HG03575 (cell line): ENCODE data around the gene DENND5A.
"Not testable (repeated sequence)": the region's sequence is repeated elsewhere in the genome, so short reads cannot be mapped to it uniquely, and the experiment has no call there.

ENCODE experiments used
- ATAC-seq: cut with Tn5 transposase; IDR thresholded peaks from one replicate; pipeline ENCODE4 v1.9.1; 2021; ENCODE audit not compliant: unreplicated experiment, insufficient number of reproducible peaks, low FRiP score; ENCODE audit errors: extremely low read depth

Gene DENND5A

GRCh38 chr11:9266926-9267325 lies 1.8 kb upstream of the DENND5A start:
- no peak for ATAC-seq

DNA sequence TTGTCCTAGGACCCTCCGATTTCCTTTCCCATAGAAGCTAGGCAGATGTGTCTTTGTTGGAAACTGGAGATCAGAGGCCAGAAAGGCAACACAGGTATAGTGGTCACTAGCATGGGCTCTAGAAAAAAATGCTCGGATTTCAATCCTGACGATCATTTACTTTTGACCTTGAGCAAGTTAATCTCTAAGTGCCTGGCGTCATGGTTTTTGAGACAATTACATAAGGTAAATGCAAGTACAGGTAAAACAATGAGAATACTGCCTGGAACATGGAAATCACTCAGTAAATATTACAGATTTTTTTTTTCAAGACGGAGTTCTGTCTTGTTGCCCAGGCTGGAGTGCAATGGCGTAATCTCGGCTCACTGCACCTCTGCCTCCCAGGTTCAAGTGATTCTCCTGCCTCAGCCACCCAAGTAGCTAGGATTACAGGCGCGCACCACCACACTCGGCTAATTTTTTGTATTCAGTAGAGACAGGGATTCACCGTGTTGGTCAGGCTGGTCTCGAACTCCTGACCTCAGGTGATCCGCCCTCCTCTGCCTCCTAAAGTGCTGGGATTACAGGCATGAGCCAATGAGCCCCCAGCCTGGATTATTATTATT lies 1.1 kb upstream of the DENND5A start:
- no peak for ATAC-seq

DNA sequence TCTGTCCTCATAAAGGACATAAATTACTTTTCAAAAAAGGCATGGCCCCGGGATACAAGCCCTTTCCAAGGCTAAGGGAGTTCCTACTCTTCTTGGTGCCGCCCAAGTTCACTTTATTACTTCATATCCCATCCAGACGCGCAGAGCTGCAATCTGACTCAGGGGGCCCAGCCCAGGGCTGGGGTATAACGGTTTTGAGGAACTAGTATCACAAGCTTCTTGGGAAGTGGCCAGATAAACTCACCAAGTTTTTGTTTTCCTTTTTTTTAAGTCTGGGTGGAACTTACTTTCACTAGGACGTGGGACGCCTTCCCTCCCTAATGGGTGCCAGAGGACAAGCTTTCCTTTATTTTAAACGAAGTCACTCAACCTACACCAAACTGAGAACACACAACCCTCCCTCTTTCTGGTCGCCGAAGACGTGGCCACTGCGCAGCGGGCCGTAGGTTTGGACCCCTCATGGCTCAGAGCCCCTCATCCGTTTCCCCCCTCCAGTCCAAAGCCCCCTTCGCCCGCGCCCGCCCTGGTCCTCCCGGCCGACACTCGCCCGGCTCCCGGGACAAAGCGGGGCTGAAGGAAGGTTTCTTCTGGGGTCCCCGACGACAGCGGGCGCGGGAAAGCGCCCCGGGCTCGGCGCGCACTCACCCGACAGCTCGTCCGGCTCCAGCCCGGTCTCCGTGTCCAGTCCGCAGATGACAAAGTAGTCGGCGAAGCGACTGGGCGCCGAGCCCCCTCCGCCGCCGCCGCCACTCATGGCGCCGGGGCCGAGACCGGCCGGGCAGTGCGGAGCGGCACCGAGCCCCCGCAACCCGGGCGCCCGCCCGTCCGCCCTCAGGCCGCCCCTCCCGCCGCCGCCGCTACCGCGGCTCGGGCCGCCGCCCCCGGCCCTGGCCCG lies 587 bp downstream of the DENND5A start:
- no peak for ATAC-seq

DNA sequence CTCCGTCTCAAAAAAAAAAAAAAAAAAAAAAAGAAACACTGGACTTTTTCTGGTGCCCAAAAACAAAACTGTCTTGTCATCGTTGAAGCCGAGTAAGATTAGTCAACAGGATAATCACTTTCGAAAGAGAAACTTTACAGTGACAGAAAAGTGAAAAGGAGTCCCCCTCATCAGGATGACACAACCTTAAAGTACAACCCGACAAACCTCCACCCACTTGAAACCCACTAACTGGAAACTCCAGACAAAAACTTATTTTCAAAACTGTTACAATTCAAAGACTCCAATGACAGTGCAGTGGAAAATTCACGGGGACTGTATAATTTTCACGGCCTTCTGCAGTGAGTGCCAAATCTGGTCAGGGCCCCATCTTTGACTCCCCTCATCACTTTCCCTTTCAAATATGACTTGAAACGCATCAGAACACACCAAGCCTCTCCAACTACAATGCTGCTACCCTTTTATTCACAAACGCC lies 1.3 kb downstream of the DENND5A start:
- ATAC-seq, result peak; percentile 39

- not testable (repeated sequence) for ATAC-seq
These were observed 4.4 kb downstream of the DENND5A start for GRCh38 chr11:9260838-9261146.

DNA sequence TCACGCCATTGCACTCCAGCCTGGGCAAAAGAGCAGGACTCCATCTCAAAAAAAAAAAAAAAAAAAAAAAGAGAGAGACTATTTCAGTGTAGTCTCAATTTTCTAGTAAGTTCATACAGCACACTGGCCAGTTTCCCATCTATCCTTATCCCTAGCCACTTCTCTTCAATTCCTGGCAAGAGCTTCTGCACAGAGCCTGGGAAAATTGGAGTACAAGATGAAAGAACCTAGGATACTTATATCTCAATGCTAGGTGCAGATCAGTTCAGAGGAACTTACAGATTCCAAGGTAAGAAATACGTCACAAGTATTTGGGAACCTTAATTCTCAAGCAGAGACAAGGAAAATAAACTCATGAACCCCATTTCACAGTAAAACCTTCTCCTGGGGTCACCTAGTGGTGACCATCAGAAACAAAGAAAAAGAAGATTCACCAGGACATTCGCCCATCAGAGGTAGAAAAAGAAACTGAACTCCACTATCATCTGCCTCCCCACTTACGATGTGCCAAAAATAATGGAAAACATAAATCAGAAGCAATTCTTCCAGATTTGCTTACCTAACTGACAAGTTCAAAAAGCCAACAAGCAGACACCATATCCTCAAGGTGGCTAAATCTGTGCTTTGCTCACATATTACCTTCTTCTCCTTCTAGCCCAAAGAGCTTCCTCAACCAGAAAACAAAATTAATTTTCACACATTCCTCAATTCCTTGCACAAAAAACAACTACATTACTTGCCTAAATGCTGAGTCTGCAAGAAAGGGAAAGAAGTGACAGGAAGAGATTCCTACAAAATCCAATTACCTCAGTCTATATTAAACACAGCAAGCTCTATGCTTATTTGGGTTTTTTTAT lies 4.9 kb downstream of the DENND5A start:
- no peak for ATAC-seq

GRCh38 chr11:9258279-9258678 lies 6.9 kb downstream of the DENND5A start:
- not testable (repeated sequence) for ATAC-seq

DNA sequence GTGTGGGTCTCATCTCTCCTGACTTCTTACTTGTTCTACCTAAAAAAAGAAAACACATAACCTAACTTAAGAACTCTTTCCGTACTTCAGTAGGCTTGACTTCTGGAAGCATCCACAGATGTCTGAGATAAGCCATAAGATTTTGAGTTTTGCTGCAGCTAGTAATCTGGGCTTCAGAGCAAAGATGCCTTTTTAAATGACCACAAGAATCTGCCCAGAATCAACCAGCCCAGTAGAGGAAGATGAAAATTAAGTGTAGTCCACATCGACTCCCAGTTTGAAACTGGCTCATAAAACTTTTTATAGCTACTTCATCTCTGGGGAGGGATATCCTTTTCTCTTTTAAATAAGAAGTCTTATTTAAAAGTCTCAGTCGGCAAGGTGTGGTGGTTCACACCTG lies 10.7 kb downstream of the DENND5A start:
- ATAC-seq, result no peak

GRCh38 chr11:9253086-9253485 lies 12.1 kb downstream of the DENND5A start:
- no peak for ATAC-seq

DNA sequence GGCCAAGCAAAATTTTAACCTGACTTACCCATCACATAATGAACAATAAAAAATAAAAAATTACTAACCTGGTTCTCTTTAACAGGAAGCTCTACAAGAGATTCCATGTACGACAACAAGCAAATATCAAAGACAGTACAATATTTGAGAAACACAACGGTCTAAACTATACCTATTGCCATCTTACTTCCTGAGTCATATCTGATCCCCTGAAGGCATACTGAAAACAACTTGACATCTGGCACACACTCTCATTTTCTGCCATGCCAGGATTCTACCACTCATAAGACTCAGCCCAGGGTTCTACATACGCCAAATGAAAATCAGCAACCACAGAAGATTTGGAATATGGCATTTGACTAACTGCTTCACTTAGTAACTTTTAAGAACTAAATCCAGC lies 13.8 kb downstream of the DENND5A start:
- ATAC-seq, result no peak

- ATAC-seq, result peak; percentile 66
These were observed 15.0 kb downstream of the DENND5A start for GRCh38 chr11:9250139-9250582.

- ATAC-seq, result no peak
These were observed 15.9 kb downstream of the DENND5A start for GRCh38 chr11:9249252-9249651.

- no peak for ATAC-seq
These were observed 17.3 kb downstream of the DENND5A start for GRCh38 chr11:9247863-9248262.

DNA sequence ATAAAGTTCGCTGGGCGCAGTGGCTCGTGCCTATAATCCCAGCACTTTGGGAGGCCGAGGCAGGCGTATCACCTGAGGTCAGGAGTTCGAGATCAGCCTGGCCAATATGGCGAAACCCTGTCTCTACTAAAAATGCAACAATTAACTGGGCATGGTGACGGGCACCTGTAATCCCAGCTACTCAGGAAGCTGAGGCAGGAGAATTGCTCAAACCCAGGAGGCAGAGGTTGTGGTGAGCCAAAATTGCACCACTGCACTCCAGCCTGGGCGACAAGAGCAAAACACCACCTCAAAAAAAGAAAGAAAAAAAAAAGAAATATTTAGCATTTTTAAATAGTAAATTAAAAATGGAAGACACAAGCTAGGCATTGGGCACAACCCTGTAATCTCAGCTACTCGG lies 28.9 kb downstream of the DENND5A start:
- not testable (repeated sequence) for ATAC-seq

DNA sequence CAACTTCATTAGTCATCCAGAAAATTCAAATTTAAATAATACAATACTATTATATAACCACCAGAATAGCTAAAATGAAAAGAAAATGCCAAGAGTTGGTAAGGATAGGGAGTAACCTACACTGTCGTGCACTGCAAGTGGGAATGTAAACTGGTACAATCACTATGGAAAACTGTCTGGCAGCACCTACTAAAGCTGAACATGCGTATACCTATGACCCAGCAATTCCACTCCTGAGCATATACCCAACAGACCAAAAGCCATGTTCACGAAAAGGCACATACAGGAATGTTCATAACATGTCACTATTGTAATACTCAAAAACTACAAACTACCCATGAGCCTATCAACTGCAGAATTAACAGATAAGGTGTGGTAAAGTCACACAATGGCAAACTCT lies 32.7 kb downstream of the DENND5A start:
- no peak for ATAC-seq

GRCh38 chr11:9231848-9232177 lies 33.3 kb downstream of the DENND5A start:
- no peak for ATAC-seq

- ATAC-seq, result no peak
These were observed 34.9 kb downstream of the DENND5A start for GRCh38 chr11:9230296-9230695.

DNA sequence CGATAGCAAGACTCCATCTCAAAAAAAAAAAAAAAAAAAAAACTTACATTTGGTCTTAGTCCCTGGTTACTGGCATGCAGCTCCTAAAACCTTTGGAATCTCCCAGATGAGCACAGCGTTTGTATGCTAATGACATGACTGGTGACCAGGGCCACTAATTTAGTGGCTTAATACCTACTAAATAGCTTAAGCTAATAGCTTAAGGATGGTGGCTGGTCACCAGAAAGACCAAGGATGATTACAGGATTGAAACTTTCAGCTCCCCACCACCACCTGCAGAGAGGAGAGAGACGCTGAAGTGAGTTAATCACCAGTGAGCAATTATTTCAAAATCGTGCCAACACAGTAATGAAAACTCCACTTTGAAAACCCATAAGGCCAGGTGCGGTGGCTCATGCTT lies 37.1 kb downstream of the DENND5A start:
- ATAC-seq, result no peak

DNA sequence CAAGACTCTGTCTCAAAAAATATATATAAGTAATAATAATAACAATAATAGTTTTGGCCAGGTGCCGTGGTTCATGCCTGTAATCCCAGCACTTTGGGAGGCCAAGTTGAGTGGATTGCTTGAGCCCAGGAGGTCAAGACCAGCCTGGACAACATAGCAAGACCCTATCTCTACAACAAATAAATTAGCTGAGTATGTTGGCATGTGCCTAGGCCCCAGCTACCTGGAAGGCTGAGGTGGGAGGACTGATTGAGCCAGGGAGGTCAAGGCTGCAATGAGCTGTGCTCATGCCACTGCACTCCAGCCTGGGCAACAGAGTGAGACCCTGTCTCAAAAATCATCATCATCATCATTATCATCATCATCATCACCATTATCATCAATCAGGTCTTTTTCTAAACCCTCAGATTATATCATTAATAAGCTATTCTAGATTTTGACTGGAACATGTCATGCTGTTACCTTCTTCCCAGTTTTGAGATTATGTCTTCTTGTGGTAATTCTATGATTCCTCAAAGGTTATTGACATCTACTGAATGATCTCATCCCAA lies 39.3 kb downstream of the DENND5A start:
- no peak for ATAC-seq
